Gastroesophageal sphincter (tissue), 4 donors: Measurements from ENCODE around the gene TMOD1. TPM values are rescaled to one million over a fixed set of nuclear protein-coding genes. Genes with fewer than 3 reads are reported as not detected.
"Not testable (repeated sequence)": the region's sequence is repeated elsewhere in the genome, so short reads cannot be mapped to it uniquely, and the experiment has no call there.

Experiments used
- ATAC-seq: fragments of 150-250 bp; one replicate; pipeline ENCODE4 v1.9.1; 2016; ENCODE audit warnings: mild to moderate bottlenecking, moderate library complexity
- H3K27ac ChIP-seq, 4 donors: fragments of 200-600 bp; sonication (generic) in 3 of 4; 1 replicate in 3 of 4; 2 replicates in 1 of 4; pipeline ENCODE4 v1.5.1; 2016 to 2019
- H3K27me3 ChIP-seq: fragments of 200-600 bp; sonication (generic); one replicate; pipeline ENCODE4 v1.5.1; 2019
- H3K36me3 ChIP-seq, 2 donors: fragments of 200-600 bp; sonication (generic); one replicate each; pipeline ENCODE4 v1.5.1; 2019; ENCODE audit warnings: control low read depth in 1 of 2
- H3K4me1 ChIP-seq, 3 donors: fragments of 200-600 bp; sonication (generic); 1 replicate in 2 of 3; 2 replicates in 1 of 3; pipeline ENCODE4 v1.5.1; 2016 to 2019; ENCODE audit warnings: control low read depth in 2 of 3
- H3K4me3 ChIP-seq, 2 donors: fragments of 200-600 bp; sonication (generic); one replicate each; pipeline ENCODE4 v1.5.1; 2019; ENCODE audit warnings: mild to moderate bottlenecking in 1 of 2, moderate library complexity in 1 of 2
- H3K9me3 ChIP-seq, 3 donors: fragments of 200-600 bp; sonication (generic); one replicate each; pipeline ENCODE4 v1.5.1; 2017 to 2019; ENCODE audit warnings: control low read depth in 2 of 3
- EP300 ChIP-seq: sonication (generic); formaldehyde crosslinking; IDR thresholded peaks from one replicate; pipeline ENCODE4 v1.6.1; 2017; ENCODE audit warnings: antibody characterized with exemption, mild to moderate bottlenecking
- POLR2A ChIP-seq, 2 donors: fragments of 450-650 bp; IDR thresholded peaks; one replicate each; pipeline ENCODE4 v1.6.1; 2017; ENCODE audit warnings: antibody characterized with exemption in 2 of 2, mild to moderate bottlenecking in 2 of 2, moderate library complexity in 1 of 2
- POLR2AphosphoS5 ChIP-seq: sonication (generic); formaldehyde crosslinking; IDR thresholded peaks from one replicate; pipeline ENCODE4 v1.6.1; 2017; ENCODE audit warnings: antibody characterized with exemption
- WGBS, 2 donors: methylation state at CpG; one replicate each; pipeline ENCODE4 v1.1.5; 2018; ENCODE audit warnings: low coverage in 1 of 2; 5-methylcytosine and 5-hydroxymethylcytosine counted together
- total RNA-seq, 4 donors: library from RNA; depleted of rRNA; stranded (reverse); fragments of >200 nt; gene quantifications; one replicate each; pipeline ENCODE4 v1.1.0, GENCODE V29; 2016
- TF ChIP-seq, protein P1 (sequence below), 4 experiments: fragments of 200-600 bp in 2 of 4; fragments of 450-650 bp in 2 of 4; sonication (generic) in 1 of 4; IDR thresholded peaks; one replicate each; pipeline ENCODE4 v1.5.1; 2017 to 2019; ENCODE audit warnings: antibody characterized with exemption in 4 of 4, mild to moderate bottlenecking in 2 of 4, moderate library complexity in 2 of 4

Gene TMOD1
- total RNA-seq, 4 donors from 2014 or later, result 38.6 to 99.6 (median 76.7) TPM

GRCh38 chr9:97487107-97487506, 14.4 kb upstream of the TMOD1 start:
- ATAC-seq, result no peak
- Histone ChIP-seq H3K27me3 (no peaks in the 10 kb centered on the region), H3K4me1 (peaks cover 0 to 22% (median 8%) of the 10 kb centered on the region in 3 donors), H3K27ac (no peak overlapping the region), H3K36me3 (peaks cover 0 to 43% of the 10 kb centered on the region in 2 donors), H3K4me3 (no peak overlapping the region), H3K9me3 (peaks cover 0 to 4% (median 0%) of the 10 kb centered on the region in 3 donors)
- 68 to 94% methylated on average over 2 of the region's 2 CpGs for WGBS, 2 donors
- TF ChIP-seq, protein P1, sequence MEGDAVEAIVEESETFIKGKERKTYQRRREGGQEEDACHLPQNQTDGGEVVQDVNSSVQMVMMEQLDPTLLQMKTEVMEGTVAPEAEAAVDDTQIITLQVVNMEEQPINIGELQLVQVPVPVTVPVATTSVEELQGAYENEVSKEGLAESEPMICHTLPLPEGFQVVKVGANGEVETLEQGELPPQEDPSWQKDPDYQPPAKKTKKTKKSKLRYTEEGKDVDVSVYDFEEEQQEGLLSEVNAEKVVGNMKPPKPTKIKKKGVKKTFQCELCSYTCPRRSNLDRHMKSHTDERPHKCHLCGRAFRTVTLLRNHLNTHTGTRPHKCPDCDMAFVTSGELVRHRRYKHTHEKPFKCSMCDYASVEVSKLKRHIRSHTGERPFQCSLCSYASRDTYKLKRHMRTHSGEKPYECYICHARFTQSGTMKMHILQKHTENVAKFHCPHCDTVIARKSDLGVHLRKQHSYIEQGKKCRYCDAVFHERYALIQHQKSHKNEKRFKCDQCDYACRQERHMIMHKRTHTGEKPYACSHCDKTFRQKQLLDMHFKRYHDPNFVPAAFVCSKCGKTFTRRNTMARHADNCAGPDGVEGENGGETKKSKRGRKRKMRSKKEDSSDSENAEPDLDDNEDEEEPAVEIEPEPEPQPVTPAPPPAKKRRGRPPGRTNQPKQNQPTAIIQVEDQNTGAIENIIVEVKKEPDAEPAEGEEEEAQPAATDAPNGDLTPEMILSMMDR (IDR thresholded peaks at IDR 0.05), result no peak
- TF ChIP-seq EP300 (no peak), POLR2A (IDR thresholded peaks at IDR 0.05) (no peak), POLR2AphosphoS5 (no peak)

DNA sequence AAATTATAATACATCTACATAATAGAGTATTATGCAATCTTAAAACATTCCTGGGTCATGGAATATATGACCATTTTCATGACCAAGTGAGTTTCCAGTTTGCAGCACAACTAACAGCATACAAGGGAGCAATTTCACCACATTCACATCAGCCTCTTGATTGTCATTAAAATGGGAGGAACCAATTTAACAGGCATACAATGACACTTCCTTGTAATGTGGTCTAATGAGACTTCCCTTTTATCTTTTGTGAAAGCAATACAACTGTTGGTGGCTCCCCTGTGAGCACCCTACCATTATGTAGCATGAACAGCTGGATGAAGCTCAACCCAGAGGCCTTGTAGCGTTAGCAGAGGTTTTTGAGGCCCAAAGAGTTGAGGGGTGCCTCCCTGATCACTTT, 13.6 kb upstream of the TMOD1 start:
- TF ChIP-seq, protein P1 (IDR thresholded peaks at IDR 0.05), result no peak
- no peak overlapping the region for H3K27ac ChIP-seq
- H3K9me3 ChIP-seq, result peaks cover 0 to 4% (median 0%) of the 10 kb centered on the region in 3 donors
- no peaks in the 10 kb centered on the region for H3K27me3 ChIP-seq
- no peak for ATAC-seq
- H3K4me1 ChIP-seq, result peaks cover 0 to 24% (median 8%) of the 10 kb centered on the region in 3 donors
- H3K4me3 ChIP-seq, result no peak overlapping the region
- H3K36me3 ChIP-seq, result peaks cover 0 to 36% of the 10 kb centered on the region in 2 donors
- 100% methylated on average over 1 of the region's 1 CpG; no CpG with 5 or more reads in 1 of the 2 donors for WGBS, 2 donors

DNA sequence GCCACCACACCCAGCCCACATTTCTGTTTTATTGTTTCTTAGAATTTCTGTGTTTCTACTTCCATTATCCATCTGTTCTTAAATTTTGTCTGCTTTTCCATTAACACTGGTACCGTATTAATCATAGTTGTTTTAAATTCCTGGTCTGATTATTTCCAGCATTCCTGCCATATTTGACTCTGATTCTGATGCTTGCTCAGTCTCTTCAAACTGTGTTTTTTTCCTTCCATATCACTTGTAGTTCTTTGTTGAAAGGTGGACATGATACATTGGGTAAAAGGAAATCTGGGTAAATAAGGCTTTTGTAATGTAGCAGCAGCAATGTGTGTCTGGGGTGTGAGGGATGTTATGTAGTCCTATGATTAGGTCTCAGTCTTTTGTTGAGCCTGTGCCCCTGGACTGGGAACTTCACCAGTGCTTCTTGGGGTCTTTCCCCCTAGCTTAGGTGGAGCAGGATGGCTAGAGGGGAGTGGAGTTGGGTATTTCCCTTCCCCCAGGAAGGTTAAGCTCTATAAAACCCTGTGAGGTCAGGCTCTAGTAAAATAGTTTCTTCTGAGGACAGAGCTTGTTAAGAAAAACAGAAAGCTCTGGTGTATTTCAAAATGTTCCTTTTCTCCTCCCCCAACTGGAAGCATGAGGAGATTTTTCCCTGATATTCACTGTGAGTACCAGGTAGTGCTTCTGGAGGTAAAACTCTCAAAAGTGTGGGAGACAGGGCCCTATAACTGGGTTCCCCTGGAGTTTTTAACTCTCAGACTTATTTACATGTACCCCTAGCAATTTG, 10.1 kb upstream of the TMOD1 start:
- H3K4me3 ChIP-seq, result no peak overlapping the region
- peak; percentile 39 for ATAC-seq
- peaks cover 0 to 16% (median 8%) of the 10 kb centered on the region in 3 donors for H3K4me1 ChIP-seq
- peaks cover 0 to 41% of the 10 kb centered on the region in 2 donors for H3K36me3 ChIP-seq
- peak overlapping the region; percentile 62 to 68 (median 65) for H3K27ac ChIP-seq
- H3K9me3 ChIP-seq, result peaks cover 0 to 4% (median 0%) of the 10 kb centered on the region in 3 donors
- no peaks in the 10 kb centered on the region for H3K27me3 ChIP-seq
- TF ChIP-seq POLR2A (IDR thresholded peaks at IDR 0.05) (no peak), EP300 (no peak), POLR2AphosphoS5 (no peak)
- TF ChIP-seq, protein P1 (IDR thresholded peaks at IDR 0.05), result no peak
- 29 to 59% methylated on average over 1 of the region's 1 CpG for WGBS, 2 donors

DNA sequence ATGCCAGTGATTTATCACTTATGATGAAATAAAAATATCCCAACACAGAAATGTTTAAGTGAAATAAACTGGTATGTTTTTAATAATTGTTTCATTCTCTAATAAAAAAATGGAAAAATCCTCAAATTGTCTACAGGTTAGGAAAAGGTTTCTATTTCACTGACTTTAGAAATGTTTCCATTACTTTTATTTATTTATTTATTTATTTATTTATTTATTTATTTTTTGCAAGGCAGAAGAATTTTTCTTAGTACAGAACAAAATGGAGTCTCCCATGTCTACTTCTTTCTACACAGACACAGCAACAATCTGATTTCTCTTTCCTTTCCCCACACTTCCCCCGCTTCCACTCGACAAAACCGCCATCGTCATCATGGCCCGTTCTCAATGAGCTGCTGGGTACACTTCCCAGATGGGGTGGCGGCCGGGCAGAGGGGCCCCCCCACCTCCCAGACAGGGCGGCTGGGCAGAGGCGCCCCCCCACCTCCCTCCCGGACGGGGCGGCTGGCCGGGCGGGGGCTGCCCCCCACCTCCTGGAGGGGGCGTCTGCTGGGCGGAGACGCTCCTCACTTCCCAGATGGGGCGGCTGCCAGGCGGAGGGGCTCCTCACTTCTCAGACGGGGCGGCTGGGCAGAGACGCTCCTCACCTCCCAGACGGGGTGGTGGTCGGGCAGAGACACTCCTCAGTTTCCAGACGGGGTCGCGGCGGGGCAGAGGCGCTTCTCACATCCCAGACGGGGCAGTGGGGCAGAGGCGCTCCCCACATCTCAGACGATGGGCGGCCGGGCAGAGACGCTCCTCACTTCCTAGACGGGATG, 3.7 kb upstream of the TMOD1 start:
- Histone ChIP-seq H3K4me1 (peaks cover 0 to 24% (median 0%) of the 10 kb centered on the region in 3 donors), H3K36me3 (peaks cover 0 to 19% of the 10 kb centered on the region in 2 donors)
- not testable (repeated sequence) for H3K27ac ChIP-seq, H3K27me3 ChIP-seq, H3K4me3 ChIP-seq, ATAC-seq, H3K9me3 ChIP-seq
- WGBS, 2 donors, result no CpG with 5 or more reads among the region's 36 CpGs

GRCh38 chr9:97498846-97499245, 2.6 kb upstream of the TMOD1 start:
- not testable (repeated sequence) for H3K4me3 ChIP-seq, ATAC-seq, H3K9me3 ChIP-seq, H3K27me3 ChIP-seq, H3K27ac ChIP-seq
- Histone ChIP-seq H3K4me1 (peaks cover 0 to 35% (median 2%) of the 10 kb centered on the region in 3 donors), H3K36me3 (peaks cover 0 to 19% of the 10 kb centered on the region in 2 donors)
- WGBS, 2 donors, result 70% methylated on average over 4 of the region's 5 CpGs; no CpG with 5 or more reads in 1 of the 2 donors
